Left kidney (tissue), 2 donors: ENCODE results near the gene ADARB2. TPM values are rescaled to one million over a fixed set of nuclear protein-coding genes. Genes with fewer than 3 reads are reported as not detected.
A peak's percentile ranks its signal among the peaks of the same experiment; 100 is the strongest.
"Not testable (repeated sequence)": the region's sequence is repeated elsewhere in the genome, so short reads cannot be mapped to it uniquely, and the experiment has no call there.

Experiments
- DNase-seq: peaks from one replicate; pipeline ENCODE4 v3.0.0-alpha.2; 2013
- polyA plus RNA-seq: library from polyadenylated mRNA; unstranded; fragments of 120-200 nt; gene quantifications from one replicate; pipeline ENCODE4 v1.2.1, GENCODE V29; 2013; ENCODE audit not compliant: insufficient read length

ADARB2 gene
- polyA plus RNA-seq, 1 donor = 0.88 TPM

GRCh38 chr10:1427521-1428186, 309.7 kb downstream of the ADARB2 start:
- not testable (repeated sequence) for DNase-seq

- no peak for DNase-seq
Observed at GRCh38 chr10:1426786-1427185, 310.5 kb downstream of the ADARB2 start.

GRCh38 chr10:1425879-1426278, 311.4 kb downstream of the ADARB2 start:
- no peak for DNase-seq

- DNase-seq = no peak
Observed at GRCh38 chr10:1424648-1425047, 312.7 kb downstream of the ADARB2 start.

- DNase-seq = no peak
Observed at GRCh38 chr10:1423676-1424253, 313.6 kb downstream of the ADARB2 start.

- DNase-seq = no peak
Observed at GRCh38 chr10:1422275-1422674, 315.1 kb downstream of the ADARB2 start.

GRCh38 chr10:1420661-1421362, 316.5 kb downstream of the ADARB2 start:
- peak; percentile 84 for DNase-seq

- no peak for DNase-seq
Observed at GRCh38 chr10:1419796-1420610, 317.3 kb downstream of the ADARB2 start.

GRCh38 chr10:1418031-1418550, 319.2 kb downstream of the ADARB2 start:
- DNase-seq = no peak

- no peak for DNase-seq
Observed at GRCh38 chr10:1417574-1417973, 319.8 kb downstream of the ADARB2 start.

- DNase-seq = no peak
Observed at GRCh38 chr10:1416456-1417037, 320.8 kb downstream of the ADARB2 start.

GRCh38 chr10:1414893-1415292, 322.4 kb downstream of the ADARB2 start:
- no peak for DNase-seq

GRCh38 chr10:1414346-1414745, 323.0 kb downstream of the ADARB2 start:
- DNase-seq = not testable (repeated sequence)

- DNase-seq = no peak
Observed at GRCh38 chr10:1413823-1414222, 323.5 kb downstream of the ADARB2 start.

GRCh38 chr10:1413256-1413655, 324.1 kb downstream of the ADARB2 start:
- DNase-seq = no peak

GRCh38 chr10:1412531-1413189, 324.7 kb downstream of the ADARB2 start:
- no peak for DNase-seq

GRCh38 chr10:1411956-1412355, 325.4 kb downstream of the ADARB2 start:
- DNase-seq = no peak

- DNase-seq = no peak
Observed at GRCh38 chr10:1411451-1411850, 325.9 kb downstream of the ADARB2 start.

GRCh38 chr10:1410469-1411395, 326.6 kb downstream of the ADARB2 start:
- DNase-seq = no peak

GRCh38 chr10:1410032-1410431, 327.3 kb downstream of the ADARB2 start:
- no peak for DNase-seq
